AG10803 (cell line): ENCODE data around the gene PTBP3.
"Not testable (repeated sequence)": the region's sequence is repeated elsewhere in the genome, so short reads cannot be mapped to it uniquely, and the experiment has no call there.

ENCODE experiments used
- DNase-seq: peaks from one replicate; pipeline ENCODE4 v3.0.0; 2010; ENCODE audit warnings: low read depth
- H3K4me3 ChIP-seq: 2 replicates; pipeline ENCODE4 v1.5.1; 2011; ENCODE audit warnings: mild to moderate bottlenecking, low read length, control low read depth
- TF ChIP-seq, protein P1 (sequence below): conservative IDR thresholded peaks from 2 replicates; pipeline ENCODE4 v1.5.1; 2011; ENCODE audit warnings: mild to moderate bottlenecking, low read length, control low read depth, inconsistent platforms

Gene PTBP3

DNA sequence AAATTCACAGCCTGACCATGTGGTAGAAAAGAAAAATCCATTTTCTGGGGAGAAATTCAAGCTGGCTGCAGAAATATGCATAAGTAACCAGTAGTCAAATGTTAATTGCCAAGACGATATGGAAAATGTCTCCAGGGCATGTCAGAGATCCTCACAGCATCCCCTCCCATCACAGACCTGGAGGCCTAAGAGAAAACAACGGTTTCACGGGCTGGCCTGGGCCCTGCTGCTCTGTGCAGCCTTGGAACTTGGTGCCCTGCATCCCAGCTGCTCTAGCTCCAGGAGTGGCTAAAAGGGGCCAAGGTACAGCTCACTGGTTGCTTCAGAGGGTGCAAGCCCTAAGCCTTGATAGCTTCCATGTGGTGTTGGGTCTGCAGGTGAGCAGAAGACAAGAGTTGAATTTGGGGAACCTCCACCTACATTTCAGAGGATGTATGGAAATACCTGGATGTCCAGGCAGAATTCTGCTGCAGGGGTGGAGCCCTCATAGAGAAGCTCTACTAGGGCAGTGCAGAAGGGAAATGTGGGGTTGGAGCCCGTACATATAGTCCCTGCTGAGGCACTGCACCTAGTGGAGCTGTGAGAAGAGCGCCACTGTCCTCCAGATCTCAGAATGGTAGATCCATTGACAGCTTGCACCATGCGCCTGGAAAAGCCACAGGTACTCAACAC is 49.7 kb downstream of the PTBP3 start:
- TF ChIP-seq, protein P1, sequence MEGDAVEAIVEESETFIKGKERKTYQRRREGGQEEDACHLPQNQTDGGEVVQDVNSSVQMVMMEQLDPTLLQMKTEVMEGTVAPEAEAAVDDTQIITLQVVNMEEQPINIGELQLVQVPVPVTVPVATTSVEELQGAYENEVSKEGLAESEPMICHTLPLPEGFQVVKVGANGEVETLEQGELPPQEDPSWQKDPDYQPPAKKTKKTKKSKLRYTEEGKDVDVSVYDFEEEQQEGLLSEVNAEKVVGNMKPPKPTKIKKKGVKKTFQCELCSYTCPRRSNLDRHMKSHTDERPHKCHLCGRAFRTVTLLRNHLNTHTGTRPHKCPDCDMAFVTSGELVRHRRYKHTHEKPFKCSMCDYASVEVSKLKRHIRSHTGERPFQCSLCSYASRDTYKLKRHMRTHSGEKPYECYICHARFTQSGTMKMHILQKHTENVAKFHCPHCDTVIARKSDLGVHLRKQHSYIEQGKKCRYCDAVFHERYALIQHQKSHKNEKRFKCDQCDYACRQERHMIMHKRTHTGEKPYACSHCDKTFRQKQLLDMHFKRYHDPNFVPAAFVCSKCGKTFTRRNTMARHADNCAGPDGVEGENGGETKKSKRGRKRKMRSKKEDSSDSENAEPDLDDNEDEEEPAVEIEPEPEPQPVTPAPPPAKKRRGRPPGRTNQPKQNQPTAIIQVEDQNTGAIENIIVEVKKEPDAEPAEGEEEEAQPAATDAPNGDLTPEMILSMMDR: no peak
- no peak for DNase-seq
- no peak overlapping the region for H3K4me3 ChIP-seq

DNA sequence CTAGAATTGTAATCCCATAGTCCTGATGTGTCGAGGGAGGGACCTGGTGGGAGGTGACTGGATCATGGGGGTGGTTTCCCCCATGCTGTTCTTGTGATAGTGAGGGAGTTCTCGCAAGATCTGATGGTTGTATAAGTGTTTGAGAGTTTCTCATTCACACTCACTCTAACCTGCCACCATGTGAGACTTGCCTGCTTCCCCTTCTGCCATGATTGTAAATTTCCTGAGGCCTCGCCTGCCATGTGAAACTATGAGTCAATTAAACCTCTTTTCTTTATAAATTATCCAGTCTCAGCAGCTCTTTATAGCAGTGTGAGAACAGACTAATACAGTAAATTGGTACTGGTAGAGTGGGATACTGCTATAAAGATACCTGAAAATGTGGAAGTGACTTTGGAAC is 50.6 kb downstream of the PTBP3 start:
- H3K4me3 ChIP-seq, DNase-seq: not testable (repeated sequence)

DNA sequence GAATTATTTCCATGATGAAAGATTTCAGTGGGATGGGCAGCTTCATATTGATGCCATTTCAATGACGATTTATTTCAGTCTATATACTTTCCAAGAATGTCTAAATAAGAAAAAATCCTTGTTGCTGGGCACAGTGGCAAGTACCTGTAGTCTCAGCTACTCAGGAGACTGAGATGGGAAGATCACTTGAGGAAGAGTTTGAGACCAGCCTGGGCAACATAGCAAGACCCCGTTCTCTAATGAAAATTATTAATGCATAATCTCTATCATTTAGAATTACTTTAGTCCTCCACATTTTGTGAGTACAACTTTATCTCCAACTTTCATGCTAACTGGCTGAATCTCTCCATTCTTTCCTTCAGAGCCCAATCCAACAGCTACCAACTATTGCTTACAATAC is 52.5 kb downstream of the PTBP3 start:
- TF ChIP-seq, protein P1: no peak
- no peak for DNase-seq
- no peak overlapping the region for H3K4me3 ChIP-seq

DNA sequence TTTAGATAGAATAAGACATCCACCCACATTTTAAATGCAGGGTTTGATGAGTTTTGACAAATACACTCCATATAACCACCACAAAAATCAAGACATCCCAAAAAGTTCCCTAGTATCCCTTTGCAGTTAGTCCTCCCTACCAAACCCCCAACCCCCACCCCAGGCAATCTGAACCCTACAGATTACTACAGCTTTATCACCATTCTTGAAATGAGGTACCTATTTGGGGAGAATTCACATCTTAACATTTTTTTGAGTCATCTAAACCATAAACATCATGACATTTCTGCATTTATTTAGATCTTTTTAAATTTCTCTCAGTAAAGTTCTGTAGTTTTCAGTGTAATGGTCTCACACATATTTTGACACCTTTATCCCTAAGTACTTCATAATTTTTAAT is 53.9 kb downstream of the PTBP3 start:
- H3K4me3 ChIP-seq: no peak overlapping the region
- TF ChIP-seq, protein P1: no peak
- DNase-seq: no peak

DNA sequence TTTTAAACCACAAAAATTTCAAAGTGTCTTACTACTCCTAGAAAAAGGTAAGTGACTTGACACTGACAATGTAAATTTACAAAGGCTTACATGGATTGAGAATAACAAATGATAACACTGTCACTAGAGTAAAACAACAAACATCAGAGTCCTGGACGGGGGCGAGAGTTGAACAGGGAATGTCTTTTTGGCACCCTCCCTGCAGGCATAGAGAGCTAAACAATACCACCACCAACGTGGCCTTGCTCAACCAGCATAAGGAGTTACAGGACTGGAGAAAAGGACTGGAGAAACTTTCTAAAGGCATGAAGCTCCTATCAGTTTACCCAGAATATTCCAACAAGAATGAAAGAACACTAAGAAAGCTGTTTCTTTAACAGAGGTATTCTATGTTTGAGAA is 55.3 kb downstream of the PTBP3 start:
- TF ChIP-seq, protein P1: no peak
- DNase-seq: peak; percentile 3
- no peak overlapping the region for H3K4me3 ChIP-seq

DNA sequence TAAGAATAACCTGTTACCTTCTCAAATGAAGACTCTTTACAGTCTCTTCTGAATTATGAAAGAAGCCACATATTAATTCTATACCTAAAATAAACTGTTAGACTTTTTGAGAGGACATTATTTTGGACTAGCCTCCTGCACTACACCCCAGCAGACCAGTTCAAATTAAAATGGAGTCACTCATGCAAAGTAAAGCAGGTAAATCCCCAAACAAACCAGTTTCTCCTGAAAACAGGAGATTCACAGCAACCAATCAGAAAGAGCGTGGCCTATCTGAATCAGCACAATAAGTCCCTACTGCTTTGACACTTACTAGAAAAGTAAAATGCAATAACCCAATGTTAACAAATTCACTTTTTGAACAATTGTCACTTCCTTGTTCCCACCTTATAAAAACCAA is 58.8 kb downstream of the PTBP3 start:
- TF ChIP-seq, protein P1: no peak
- H3K4me3 ChIP-seq: no peak overlapping the region
- no peak for DNase-seq

DNA sequence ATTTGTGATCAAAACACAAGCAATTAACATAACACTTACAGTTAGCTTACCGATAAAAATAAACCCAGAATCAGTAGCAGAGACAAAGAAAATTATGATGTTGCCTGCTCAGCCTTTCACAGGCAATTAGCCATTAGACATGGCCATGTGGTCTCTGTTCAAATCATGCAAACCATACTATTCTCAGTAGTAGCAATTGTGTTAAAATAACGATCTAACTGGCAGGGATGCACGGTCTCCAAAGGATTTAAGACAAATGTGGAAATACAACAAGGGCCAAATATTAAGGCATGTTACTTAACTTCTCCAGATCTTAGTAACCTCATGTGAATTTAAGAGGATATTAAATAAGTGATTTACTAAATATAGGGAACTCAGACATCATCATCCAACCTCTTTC is 59.5 kb downstream of the PTBP3 start:
- peak; percentile 17 for DNase-seq
- no peak overlapping the region for H3K4me3 ChIP-seq
- TF ChIP-seq, protein P1: no peak
